ENCODE data around the gene PTCHD1. TPM values are rescaled to one million over a fixed set of nuclear protein-coding genes. Genes with fewer than 3 reads are reported as not detected.

Gene PTCHD1
- total RNA-seq, 1 donor from 2014 or later, result 3.4 TPM

DNA sequence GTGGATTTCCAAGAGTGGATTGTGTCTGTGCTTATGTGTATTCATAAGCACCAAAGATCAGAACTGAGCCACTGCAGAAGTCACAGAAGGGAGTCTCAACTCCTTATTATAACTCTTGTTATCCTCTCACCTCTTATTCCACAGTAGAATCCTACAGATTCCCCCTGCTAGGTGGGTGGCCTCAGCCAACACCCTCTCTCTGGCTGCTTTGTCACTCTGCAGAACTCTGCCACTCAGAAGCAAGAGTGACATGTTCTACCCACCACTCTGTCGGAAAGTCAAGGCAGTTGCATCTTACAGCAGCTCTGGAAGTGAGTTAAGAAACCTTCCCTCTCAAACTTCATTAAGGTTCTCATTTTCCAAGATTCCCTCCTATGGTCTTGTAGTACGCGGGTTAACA, 41.9 kb downstream of the PTCHD1 start:
- Histone ChIP-seq H3K36me3 (no peaks in the 10 kb centered on the region), H3K27me3 (no peaks in the 10 kb centered on the region), H3K4me1 (no peaks in the 10 kb centered on the region), H3K4me3 (no peak overlapping the region), H3K27ac (no peak overlapping the region), H3K9me3 (no peaks in the 10 kb centered on the region)
- intact Hi-C loops (cut with DNase I), result no loop called here
- DNase-seq (ENCODE audit: extremely low spot score in 2 of 2), result no peak
- TF ChIP-seq POLR2A (IDR thresholded peaks at IDR 0.05) (no peak), CTCF (IDR thresholded peaks at IDR 0.05) (no peak), POLR2AphosphoS5 (IDR thresholded peaks at IDR 0.05; ENCODE audit: insufficient read depth in 1 of 2, low read depth in 1 of 2) (no peak)

GRCh38 chrX:23380581-23380980, 45.9 kb downstream of the PTCHD1 start:
- Histone ChIP-seq H3K9me3 (no peaks in the 10 kb centered on the region), H3K4me1 (no peaks in the 10 kb centered on the region), H3K4me3 (no peak overlapping the region), H3K27me3 (no peaks in the 10 kb centered on the region), H3K36me3 (no peaks in the 10 kb centered on the region), H3K27ac (no peak overlapping the region)
- no peak for DNase-seq (ENCODE audit: extremely low spot score in 2 of 2)
- TF ChIP-seq POLR2A (IDR thresholded peaks at IDR 0.05), result no peak
- no peak for TF ChIP-seq CTCF (IDR thresholded peaks at IDR 0.05)
- no peak for TF ChIP-seq POLR2AphosphoS5 (IDR thresholded peaks at IDR 0.05; ENCODE audit: insufficient read depth in 1 of 2, low read depth in 1 of 2)
- intact Hi-C loops (cut with DNase I), result no loop called here

- Histone ChIP-seq H3K4me1 (no peaks in the 10 kb centered on the region), H3K36me3 (no peaks in the 10 kb centered on the region), H3K27ac (no peak overlapping the region), H3K27me3 (no peaks in the 10 kb centered on the region), H3K4me3 (no peak overlapping the region), H3K9me3 (no peaks in the 10 kb centered on the region)
- DNase-seq (ENCODE audit: extremely low spot score in 2 of 2), result no peak
- TF ChIP-seq CTCF (IDR thresholded peaks at IDR 0.05), result no peak
- no peak for TF ChIP-seq POLR2A (IDR thresholded peaks at IDR 0.05)
- no peak for TF ChIP-seq POLR2AphosphoS5 (IDR thresholded peaks at IDR 0.05; ENCODE audit: insufficient read depth in 1 of 2, low read depth in 1 of 2)
- intact Hi-C loops (cut with DNase I), result no loop called here
Measured at GRCh38 chrX:23381099-23382087, 46.7 kb downstream of the PTCHD1 start.

DNA sequence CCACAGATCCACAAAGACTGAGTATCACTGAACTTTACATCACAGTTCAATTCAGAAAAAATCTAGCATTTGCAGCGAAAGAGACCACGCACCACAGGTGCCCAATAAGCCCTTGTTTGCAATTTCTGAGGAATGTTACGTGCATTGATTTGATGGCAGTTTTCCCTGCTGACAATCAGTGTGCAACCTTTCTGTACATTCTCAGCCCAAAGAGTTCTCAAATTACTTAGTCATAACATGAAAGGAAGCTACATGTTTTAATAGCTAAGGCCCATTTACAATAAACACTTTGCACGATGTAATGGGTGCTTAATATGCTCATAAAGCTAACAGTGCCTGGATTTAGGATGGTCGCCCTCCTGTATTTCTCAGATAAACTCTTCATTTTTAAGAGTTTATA, 47.9 kb downstream of the PTCHD1 start:
- Histone ChIP-seq H3K36me3 (no peaks in the 10 kb centered on the region), H3K4me1 (no peaks in the 10 kb centered on the region), H3K4me3 (no peak overlapping the region), H3K9me3 (no peaks in the 10 kb centered on the region), H3K27ac (no peak overlapping the region), H3K27me3 (no peaks in the 10 kb centered on the region)
- DNase-seq (ENCODE audit: extremely low spot score in 2 of 2), result no peak
- no peak for TF ChIP-seq POLR2A (IDR thresholded peaks at IDR 0.05)
- TF ChIP-seq POLR2AphosphoS5 (IDR thresholded peaks at IDR 0.05; ENCODE audit: insufficient read depth in 1 of 2, low read depth in 1 of 2), result no peak
- no peak for TF ChIP-seq CTCF (IDR thresholded peaks at IDR 0.05)
- intact Hi-C loops (cut with DNase I), result no loop called here

- H3K27me3 ChIP-seq, result no peaks in the 10 kb centered on the region
- no peak for TF ChIP-seq POLR2AphosphoS5 (IDR thresholded peaks at IDR 0.05; ENCODE audit: insufficient read depth in 1 of 2, low read depth in 1 of 2)
- TF ChIP-seq POLR2A (IDR thresholded peaks at IDR 0.05), result no peak
- no peak for TF ChIP-seq CTCF (IDR thresholded peaks at IDR 0.05)
- no peaks in the 10 kb centered on the region for H3K4me1 ChIP-seq
- no peak overlapping the region for H3K27ac ChIP-seq
- intact Hi-C loops (cut with DNase I), result no loop called here
- no peaks in the 10 kb centered on the region for H3K9me3 ChIP-seq
- H3K36me3 ChIP-seq, result no peaks in the 10 kb centered on the region
- no peak overlapping the region for H3K4me3 ChIP-seq
- DNase-seq (ENCODE audit: extremely low spot score in 2 of 2), result no peak
Measured at GRCh38 chrX:23383411-23383810, 48.8 kb downstream of the PTCHD1 start.
